HG03521 (cell line): ENCODE data around the gene MIDN.
"Not testable (repeated sequence)": the region's sequence is repeated elsewhere in the genome, so short reads cannot be mapped to it uniquely, and the experiment has no call there.

Source experiments
- ATAC-seq: cut with Tn5 transposase; IDR thresholded peaks from one replicate; pipeline ENCODE4 v1.9.1; 2021; ENCODE audit warnings: mild to moderate bottlenecking, moderate library complexity; ENCODE audit not compliant: unreplicated experiment

Gene MIDN

DNA sequence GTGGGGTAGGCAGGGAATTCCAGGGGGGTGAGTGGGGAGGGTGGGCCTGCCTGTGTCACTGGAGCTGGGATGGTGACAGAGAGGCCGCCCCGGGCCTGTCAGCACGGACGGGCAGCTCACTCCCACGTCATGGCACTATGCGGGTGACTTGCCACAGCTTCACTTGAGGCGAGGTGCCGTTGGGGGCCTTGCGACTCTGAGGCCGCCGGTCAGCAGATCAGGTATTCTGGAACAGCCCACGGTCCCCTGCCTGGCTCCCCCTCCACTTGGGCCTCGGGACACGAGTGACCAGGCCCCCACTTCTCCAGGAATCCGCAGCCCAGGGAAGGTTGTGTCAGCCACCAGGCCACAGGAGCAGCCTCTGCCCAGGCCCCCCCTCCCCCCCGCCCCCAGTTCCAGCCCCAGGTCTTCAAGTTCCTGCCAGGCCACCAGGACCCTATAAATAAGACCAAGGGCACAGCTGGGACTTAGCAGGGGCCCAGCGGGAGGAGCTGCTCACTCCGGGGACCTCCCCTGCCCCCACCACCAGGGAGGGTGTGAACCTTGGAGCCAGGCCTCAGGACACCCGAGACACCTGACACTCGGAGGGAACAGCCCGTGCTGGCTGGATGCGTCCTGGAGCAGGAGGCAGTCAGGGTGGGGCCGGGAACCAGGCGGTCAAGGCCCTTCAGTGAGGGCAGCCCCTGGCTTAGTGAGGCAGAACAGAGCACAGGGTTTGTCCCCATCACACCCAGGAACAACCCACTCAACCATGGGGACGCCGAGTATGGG, 2.7 kb upstream of the MIDN start:
- ATAC-seq: no peak

DNA sequence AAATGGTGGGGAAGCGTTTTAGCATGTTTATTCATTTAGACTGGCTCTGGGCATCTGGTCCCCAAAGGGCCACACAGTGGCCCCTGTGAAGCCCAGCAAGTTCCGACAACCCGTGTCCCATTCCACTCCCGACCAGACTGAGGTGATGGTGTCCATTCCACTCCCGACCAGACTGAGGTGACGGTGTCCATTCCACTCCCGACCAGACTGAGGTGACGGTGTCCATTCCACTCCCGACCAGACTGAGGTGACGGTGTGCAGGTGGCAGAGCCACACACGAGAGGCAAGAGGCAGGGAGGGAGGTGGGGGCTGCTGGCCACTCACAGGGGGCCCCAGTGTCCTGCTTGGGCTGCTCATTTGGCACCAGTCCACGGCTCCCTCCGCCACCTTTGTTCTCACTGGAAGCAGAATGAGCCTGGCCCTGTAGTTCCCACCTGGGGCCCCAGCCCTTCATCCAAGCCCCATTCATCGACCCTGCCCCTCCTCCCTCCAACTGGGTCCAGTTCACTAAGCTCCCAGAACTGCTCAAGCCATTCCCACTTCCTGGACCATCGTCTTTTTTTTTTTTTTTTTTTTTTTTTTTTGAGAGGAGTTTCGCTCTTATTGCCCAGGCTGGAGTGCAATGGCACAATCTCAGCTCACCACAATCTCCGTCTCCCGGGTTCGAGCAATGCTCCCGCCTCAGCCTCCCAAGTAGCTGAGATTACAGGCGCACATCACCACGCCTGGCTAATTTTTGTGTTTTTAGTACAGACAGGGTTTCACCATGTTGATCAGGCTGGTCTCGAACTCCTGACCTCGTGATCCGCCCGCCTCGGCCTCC, 1.9 kb upstream of the MIDN start:
- ATAC-seq: not testable (repeated sequence)

DNA sequence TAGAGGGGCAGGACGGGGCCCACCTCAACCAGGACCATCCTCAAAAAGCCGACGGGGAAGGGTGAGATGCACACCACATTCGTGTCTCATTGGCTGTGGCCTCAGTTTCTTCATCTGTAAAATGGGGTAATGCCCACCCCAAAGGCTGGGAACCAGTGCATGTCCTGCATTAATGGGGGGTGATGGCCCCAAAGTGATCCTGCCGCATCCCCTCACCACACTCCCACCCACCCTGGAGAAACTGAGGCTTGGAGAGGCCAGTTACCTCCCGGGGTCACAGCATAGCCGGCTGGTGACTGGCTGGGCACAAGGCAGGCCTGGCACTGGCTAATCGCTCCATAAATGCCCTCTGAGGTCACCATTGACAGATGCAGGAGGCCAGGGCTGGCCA, 640 bp upstream of the MIDN start:
- ATAC-seq: no peak

DNA sequence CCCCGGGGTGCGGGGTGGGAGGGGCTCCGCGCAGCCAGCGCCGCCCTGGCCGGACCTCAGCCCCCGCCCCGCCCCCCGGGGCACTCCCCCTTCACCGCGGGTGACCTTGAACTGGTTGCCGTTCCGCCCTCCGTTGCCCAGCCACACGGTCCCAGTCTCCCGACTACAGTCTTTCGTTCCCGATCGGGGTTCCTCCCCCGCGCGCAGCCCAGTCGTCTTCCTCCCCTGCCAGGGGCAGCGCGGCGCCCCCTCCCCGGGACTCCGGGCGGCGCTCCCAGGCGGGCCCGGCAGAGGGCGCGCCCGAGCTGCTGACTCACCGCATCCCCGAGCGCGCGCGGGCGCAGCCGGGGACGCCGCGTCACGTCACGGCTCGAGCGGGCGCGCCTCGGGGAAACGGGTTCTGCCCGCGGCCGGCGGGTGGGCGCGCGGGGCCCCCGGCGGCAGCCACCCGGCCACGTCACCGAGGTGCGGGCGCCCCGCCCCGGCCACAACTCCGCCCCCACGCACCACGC, 459 bp downstream of the MIDN start:
- ATAC-seq: peak; percentile 31

DNA sequence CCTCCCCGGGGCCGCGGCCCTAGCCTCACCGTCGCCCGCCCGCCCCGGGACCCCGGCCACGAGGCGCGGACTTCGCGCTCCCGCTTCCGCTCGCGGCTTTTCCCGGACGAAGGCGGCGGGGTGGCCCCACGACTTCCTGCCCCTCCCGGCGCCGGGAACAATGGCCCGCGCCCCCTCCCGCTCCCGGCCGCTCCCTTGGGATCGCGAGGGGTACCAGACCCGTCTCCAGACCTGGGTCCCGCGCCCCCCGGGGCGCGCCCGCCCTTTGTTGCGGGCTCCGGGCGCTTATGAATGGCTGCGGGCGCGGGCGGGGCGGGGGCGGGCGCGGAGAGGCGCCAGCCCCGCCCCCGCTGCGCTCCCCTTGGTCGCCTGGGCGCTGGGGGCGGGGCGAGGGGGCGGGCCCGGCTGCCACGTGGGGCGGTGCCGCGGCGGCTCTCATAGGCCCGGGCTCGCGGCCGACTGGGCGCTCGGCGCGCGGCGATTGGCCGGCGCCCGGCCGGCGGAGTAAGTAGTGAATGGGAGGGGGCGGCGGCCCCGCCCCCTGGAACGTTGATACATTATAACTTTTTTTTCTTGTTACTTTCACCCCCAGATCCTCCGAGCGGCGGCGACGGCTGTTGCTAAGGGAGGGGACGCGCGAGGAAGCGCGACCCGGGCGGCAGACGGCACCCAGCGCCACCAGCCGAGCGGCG, 1.1 kb downstream of the MIDN start:
- ATAC-seq: peak; percentile 42

DNA sequence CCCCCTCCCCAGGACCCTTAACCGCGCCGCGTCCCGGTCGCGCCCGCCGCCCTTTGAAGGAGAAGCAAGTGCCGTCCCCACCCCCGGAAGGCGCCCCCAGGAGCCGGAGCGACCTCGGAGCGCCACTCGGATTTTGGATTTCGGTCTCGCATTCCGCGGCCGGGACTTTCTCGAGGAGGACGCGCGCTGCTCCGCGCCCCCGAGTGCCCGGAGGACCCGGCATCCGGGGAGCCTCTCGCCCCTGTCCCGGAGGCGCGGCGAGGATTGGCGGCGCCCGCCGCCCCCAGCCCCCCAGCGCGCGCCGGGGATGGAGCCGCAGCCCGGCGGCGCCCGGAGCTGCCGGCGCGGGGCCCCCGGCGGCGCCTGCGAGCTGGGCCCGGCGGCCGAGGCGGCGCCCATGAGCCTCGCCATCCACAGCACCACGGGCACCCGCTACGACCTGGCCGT, 1.6 kb downstream of the MIDN start:
- ATAC-seq: no peak

DNA sequence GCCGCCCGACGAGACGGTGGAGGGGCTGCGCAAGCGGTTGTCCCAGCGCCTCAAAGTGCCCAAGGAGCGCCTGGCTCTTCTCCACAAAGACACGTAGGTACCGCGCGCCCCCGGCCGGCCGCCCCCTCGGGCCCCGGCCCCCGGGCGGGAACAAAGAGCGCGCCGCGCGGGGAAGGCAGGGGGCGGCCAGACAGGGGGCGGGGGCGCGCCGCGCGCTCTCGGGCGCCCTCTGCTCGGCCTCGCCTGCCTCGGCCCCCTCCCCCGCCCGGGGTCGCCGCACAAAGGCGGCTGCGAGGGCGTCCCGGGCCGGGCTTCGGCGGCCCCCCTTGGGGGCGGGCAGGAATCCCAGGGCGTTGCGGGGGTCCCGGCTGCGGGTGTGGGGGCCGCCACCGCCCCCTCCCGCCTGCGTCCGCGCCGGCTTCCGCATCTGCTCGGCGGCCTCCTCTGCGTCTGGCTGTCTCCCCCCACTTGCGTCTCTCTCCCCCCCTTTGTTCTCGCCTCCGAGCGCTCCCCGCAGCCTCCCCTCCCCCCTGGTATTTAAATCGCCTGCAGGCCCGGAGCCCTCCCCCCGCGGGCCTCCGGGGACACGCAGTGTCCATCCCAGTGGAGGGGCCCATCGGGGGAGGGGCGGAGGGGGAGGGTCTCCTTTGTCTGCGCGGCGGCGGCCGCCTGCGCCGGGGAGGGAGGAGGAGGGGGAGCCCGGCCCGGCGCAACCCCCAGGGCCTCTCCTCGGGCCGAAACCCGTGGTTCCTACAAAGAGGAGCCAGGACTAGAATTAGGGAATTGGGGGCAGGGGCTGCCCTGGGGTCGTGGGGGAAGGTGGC, 2.3 kb downstream of the MIDN start:
- no peak for ATAC-seq

DNA sequence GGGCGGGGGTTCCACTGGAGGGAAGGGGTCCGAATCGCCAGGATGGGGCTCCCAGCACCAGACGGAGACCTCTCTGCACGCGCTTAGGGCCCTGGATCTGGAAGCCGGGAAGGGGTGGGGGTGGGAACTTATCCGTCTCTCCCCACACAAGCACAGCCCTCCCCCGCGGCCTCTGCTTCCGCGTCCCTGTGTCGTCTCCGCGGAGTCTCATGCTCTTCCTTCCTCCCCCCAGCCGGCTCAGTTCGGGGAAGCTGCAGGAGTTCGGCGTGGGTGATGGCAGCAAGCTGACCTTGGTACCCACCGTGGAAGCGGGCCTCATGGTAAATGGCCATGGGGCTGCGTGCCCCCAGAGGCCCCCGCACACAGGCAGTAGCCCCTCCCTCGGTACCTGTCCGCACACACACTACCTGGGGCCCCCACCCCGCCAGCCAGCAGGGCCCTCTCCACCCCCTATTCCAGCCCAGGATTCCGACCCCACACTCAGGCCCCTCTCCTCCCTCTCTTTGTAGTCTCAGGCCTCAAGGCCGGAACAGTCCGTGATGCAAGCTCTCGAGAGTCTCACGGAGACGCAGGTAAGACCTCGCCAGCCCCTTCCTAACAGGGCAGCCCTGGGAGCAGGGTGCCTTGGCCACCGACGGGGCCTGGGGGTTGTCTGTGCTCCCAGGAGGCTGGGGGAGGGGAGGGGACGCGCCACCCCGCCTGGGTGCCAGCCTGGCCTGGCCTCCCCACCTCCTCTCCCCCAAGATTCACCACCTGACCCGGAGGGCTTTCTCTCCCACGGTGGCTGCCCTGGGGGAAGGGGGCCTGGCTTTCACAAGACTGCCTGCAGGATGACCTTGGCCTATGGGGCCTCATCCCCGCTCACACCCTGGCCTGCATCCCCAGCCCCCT, 3.2 kb downstream of the MIDN start:
- ATAC-seq: no peak

DNA sequence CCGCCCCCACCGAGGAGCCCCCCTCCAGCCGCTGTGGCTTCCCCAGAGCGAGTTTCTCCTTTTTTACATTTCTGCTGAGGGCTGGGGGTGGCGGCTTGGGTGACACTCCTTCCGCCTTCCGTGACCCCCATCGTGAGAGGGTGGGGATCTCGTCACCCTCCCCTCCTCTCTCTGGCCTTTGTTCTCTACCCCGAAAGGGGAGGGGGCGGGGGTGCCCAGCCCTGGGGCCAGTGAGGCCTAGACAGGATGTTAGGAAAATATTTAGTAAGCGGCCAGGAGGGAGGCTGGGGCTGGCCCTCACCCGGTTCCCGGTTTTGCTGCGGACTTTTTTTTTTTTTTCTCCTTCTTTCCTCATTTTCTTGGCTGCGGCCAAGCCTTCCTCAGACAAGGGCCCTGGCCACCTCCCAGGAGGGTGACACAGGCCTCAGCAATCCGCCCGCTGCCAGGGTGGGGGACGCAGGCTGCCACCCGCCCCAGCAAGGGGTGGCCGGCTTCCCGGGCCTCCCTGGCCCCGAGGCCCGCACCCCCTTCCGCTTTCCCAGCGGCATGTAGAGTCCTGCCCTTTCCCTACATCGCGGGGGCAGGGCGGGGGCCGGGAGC, 3.9 kb downstream of the MIDN start:
- no peak for ATAC-seq

DNA sequence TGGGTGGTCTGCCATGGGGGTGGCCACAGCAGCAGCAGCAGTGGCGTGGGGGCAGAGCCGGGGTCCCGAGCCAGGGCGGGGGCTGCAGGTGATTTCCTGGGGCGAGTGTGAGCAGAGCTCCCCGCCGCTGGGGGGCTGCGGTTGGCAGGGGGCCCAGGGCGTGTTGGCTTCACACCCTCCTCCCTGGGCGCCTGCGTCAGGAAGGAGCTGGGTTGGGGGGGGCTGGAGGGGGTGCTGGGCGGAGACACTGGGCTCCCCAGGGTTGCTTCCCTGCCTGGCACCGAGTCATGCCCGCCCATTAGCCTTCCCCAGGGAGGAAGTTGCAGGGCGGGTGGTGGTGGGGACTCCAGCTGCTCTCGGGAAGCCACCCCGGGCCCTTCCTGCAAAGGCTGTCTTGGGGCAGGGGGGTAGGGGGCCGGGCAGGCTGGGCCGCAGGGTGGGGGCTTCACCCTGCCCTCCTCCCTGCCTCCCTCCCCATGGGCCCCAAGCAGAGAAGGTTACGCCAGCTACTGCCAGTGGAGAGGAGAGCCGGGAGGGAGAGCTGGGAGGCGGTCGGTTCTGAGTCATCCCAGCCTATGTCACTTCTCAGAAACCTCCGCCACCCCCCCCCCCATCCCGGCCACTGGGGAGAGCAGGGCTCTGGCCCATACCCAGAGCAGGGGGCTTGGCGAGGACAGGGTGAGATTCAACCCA, 4.6 kb downstream of the MIDN start:
- ATAC-seq: no peak

DNA sequence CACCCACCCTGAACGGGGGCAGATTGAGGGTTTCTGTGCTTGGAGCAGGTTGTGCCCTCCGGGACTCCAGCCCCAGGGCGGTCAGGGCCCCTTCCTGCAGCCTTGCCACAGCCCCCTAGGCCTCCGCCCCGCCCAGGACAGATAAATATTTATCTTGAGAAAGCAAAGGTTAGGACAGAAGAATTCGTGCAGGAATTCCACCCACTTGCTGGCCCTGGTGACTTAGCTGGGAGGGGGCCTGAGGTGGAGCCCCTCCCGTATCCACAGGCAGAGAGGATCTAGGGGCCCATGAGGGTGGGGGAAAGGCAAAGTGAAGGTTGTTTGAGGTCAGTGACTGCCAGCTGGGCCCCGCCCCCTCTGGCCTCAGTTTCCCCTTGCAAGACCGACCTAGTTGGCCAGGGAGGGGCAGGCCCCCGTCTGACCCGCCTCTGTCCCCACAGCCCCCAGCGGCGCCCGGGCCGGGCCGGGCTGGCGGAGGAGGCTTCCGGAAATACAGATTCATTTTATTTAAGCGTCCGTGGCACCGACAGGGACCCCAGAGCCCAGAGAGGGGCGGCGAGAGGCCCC, 5.2 kb downstream of the MIDN start:
- ATAC-seq: no peak

DNA sequence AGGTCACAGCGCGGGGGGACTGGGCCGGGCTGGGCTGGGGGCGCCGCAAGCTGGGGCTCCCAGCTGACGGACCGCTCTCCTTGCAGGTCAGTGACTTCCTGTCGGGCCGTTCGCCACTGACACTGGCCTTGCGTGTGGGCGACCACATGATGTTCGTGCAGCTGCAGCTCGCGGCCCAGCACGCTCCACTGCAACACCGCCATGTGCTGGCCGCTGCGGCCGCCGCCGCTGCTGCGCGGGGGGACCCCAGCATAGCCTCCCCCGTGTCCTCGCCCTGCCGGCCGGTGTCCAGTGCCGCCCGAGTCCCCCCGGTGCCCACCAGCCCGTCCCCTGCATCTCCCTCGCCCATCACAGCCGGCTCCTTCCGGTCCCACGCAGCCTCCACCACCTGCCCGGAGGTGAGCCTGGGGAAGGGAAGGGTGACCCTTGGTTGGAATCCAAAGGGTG, 5.7 kb downstream of the MIDN start:
- ATAC-seq: no peak

DNA sequence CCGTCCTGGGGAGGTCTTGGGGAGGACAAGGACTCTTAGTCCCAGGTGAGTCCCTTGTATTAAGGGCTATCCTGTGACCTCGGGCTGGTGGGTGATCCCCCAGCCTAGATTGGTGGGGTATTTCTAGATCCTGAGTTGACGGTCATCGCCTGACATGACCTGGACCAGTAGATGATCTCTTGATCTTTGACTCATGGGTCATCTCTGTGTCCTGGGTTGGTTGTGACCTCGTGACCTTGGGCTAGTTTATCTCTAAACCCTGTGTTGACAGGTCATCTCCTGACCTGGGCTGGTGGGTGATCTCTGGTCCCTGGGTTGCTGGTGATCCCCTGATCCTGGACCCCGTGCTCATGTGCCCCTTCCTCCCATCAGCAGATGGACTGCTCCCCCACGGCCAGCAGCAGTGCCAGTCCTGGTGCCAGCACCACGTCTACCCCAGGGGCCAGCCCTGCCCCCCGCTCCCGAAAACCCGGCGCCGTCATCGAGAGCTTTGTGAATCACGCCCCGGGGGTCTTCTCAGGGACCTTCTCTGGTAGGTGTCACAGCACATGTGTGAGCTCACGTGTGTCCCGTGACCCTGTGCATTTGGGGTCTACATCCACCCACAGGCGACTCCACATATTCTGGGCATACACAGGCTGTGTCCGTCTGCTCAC, 6.3 kb downstream of the MIDN start:
- ATAC-seq: no peak

DNA sequence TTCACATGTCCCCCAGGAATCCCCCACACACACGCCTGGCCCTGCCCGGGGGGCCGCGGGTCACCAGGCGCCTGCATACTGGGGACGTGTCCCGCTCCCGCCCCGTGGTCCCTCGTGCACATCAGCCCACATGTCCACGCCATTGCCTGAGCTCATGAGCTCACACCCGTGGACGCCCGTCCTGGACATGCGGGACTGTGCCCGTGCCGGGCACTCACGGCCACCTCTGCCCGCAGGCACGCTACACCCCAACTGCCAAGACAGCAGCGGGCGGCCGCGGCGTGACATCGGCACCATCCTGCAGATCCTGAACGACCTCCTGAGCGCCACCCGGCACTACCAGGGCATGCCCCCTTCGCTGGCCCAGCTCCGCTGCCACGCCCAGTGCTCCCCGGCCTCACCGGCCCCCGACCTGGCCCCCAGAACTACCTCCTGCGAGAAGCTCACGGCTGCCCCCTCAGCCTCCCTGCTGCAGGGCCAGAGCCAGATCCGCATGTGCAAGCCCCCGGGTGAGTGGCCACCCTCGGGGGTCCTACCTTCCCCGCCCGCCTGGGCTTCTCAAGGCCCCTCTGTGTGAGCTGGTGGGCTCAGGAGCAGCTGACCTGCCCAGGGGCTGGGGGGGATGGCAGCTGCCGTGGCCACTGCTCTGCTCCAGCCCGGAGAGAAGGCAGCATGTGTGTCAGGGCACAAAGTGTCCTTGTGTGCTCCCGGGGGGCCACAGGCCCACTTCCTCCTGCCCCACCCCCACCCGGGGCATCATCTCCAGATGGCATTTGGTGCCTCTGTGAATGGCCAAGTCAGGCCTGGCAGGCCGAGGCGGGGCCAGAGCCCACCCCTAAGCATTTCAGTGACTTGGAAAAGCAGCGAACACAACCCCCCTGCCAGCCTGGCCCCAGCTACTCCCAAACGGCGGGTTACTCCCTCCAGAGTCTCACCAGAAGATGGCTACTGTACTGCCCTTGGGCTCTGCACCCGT, 7.1 kb downstream of the MIDN start:
- ATAC-seq: no peak

DNA sequence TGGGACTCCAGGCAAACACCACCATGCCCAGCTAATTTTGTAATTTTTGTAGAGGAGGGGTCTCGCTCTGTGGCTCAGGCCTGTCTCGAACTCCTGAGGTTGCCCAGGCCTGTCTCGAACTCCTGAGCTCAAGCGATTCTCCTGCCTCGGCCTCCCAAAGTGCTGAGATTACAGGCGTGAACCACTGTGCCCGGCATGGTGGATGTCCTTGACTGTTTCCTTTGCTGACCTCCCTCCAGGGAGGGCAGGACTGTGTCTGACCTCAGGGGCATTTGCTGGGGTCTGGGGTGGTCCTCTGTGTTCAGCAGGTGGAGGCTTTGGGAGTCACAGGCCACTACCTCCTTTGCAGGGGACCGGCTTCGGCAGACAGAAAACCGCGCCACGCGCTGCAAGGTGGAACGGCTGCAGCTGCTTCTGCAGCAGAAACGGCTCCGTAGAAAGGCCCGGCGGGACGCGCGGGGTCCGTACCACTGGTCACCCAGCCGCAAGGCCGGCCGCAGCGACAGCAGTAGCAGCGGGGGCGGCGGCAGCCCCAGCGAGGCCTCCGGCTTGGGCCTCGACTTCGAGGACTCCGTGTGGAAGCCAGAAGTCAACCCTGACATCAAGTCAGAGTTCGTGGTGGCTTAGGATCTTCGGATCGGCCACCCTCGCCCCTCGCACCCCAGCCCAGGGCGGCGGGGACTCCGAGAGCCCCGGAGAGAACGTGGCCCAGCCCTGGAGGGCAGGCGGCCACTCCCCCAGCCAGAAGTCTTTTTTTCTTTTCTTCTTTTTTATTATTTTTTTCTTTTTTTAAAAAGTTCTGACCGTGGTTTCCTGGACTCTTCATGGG, 8.5 kb downstream of the MIDN start:
- no peak for ATAC-seq
